Measurements from ENCODE around the gene WASHC1. TPM values are rescaled to one million over a fixed set of nuclear protein-coding genes. Genes with fewer than 3 reads are reported as not detected.
"Not testable (repeated sequence)": the region's sequence is repeated elsewhere in the genome, so short reads cannot be mapped to it uniquely, and the experiment has no call there.

The WASHC1 gene, protein sequence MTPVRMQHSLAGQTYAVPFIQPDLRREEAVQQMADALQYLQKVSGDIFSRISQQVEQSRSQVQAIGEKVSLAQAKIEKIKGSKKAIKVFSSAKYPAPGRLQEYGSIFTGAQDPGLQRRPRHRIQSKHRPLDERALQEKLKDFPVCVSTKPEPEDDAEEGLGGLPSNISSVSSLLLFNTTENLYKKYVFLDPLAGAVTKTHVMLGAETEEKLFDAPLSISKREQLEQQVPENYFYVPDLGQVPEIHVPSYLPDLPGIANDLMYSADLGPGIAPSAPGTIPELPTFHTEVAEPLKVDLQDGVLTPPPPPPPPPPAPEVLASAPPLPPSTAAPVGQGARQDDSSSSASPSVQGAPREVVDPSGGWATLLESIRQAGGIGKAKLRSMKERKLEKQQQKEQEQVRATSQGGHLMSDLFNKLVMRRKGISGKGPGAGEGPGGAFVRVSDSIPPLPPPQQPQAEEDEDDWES
- total RNA-seq = 10 to 100 TPM; 10.3 to 13.7 TPM

- H3K4me1 Mint-ChIP-seq; CTCF ChIA-PET; POLR2A ChIA-PET; H3K36me3 Mint-ChIP-seq (ENCODE audit: low read depth); H3K27ac Mint-ChIP-seq; H3K4me3 Mint-ChIP-seq; H3K27me3 Mint-ChIP-seq; DNase-seq; H3K9me3 Mint-ChIP-seq: not testable (repeated sequence)
Observed at GRCh38 chr9:29356-29755, at the start of gene WASHC1. WASHC1 (minus strand) TSS chr9:29456; CDS start chr9:24999, 4,457 bp downstream.

DNA sequence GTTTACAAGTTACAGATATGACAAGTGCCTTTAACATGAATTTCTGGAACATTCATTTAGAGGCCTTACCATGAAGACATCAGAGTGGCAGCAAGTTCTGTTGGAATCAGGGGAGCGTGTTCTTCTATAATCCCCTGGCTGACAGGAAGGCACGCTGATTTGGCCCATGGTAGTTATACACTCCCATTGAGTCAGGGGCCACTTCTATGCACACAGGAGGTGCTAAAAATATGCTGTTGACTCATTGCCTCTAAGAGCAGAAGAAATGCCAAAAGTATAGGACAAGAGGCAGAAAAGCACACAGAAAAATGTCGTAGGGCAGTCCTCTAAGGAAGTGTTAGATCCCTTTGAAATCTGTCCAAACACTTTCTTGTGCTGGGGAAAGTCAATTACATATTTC, 49.1 kb upstream of the WASHC1 start:
- H3K27me3 Mint-ChIP-seq = peaks cover 19% of the 10 kb centered on the region
- DNase-seq; H3K36me3 Mint-ChIP-seq (ENCODE audit: low read depth); H3K4me3 Mint-ChIP-seq; H3K4me1 Mint-ChIP-seq; CTCF ChIA-PET; H3K9me3 Mint-ChIP-seq; POLR2A ChIA-PET; H3K27ac Mint-ChIP-seq: not testable (repeated sequence)

- H3K27ac Mint-ChIP-seq; CTCF ChIA-PET; H3K9me3 Mint-ChIP-seq; POLR2A ChIA-PET; H3K4me3 Mint-ChIP-seq; DNase-seq; H3K36me3 Mint-ChIP-seq (ENCODE audit: low read depth); H3K4me1 Mint-ChIP-seq: not testable (repeated sequence)
- H3K27me3 Mint-ChIP-seq = peaks cover 19% of the 10 kb centered on the region
Observed at GRCh38 chr9:76389-76788, 47.1 kb upstream of the WASHC1 start.

DNA sequence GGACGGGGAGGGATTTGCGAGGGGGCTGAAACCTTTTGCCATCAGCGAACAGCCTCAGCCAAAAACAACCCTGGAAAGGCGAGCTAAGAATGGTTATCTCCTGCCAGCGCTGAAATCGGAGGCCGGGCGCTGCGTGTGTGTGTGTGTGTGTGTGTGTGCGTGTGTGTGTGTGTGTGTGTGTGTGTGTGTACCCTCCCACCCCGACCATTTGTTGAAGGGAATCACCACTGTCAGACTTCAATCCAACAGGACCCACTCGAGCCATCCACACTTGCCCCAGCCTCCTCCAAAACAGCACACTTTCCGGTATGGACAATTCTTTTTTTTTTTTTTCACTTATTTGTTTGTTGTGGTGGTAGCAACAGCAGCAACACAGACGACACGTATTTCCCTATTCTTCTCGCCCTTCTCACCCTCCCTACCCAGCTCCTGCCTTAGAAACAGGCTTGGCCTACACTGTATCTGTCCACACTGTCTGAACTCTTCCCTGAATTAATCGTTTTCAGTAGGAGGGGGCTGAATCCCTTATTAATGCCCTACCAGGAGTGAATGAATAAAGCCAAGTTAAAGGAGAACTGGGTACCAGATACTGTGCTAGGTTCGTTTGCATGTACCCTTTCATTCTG, 44.8 kb upstream of the WASHC1 start:
- H3K9me3 Mint-ChIP-seq; H3K36me3 Mint-ChIP-seq (ENCODE audit: low read depth); DNase-seq; H3K27ac Mint-ChIP-seq; H3K4me1 Mint-ChIP-seq; POLR2A ChIA-PET; CTCF ChIA-PET: not testable (repeated sequence)
- Mint-ChIP-seq H3K27me3 (peaks cover 16% of the 10 kb centered on the region), H3K4me3 (peak overlapping the region; percentile 34)

- H3K4me1 Mint-ChIP-seq; DNase-seq; POLR2A ChIA-PET; H3K27ac Mint-ChIP-seq; CTCF ChIA-PET; H3K36me3 Mint-ChIP-seq (ENCODE audit: low read depth); H3K9me3 Mint-ChIP-seq: not testable (repeated sequence)
- H3K27me3 Mint-ChIP-seq = peaks cover 16% of the 10 kb centered on the region
- peak overlapping the region; percentile 34 for H3K4me3 Mint-ChIP-seq
Observed at GRCh38 chr9:73076-73899, 44.0 kb upstream of the WASHC1 start.

DNA sequence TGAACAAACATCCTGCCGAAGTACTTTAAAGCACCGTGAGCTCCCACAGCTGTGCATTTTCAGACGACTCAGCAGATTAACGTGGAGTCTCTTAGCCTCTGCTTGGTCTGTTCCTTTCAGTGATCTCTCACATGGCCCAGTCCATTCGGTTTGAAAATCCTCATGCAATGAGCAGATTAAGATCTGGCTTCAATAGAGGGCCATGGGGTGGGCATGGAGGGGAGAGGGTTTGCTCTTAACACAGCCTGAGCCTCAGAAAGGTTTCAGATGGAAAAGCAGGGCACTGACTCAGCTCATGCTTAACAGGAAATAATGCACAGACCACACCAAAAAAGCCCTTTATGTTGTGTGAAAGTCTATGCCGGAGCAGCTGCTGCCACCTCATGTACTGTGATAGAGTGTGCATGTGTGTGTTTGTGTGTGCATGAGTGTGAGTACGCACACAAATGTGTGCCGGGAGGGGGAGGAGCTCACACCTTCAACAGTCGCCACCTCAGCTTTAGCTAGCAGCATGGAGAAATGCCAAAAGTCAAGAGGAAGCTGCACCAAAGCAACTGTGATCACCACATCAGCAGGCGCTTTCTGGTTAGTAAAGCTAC, 33.9 kb upstream of the WASHC1 start:
- H3K36me3 Mint-ChIP-seq (ENCODE audit: low read depth); POLR2A ChIA-PET; H3K27me3 Mint-ChIP-seq; H3K4me1 Mint-ChIP-seq; H3K9me3 Mint-ChIP-seq; CTCF ChIA-PET: not testable (repeated sequence)
- Mint-ChIP-seq H3K27ac (peak overlapping the region; percentile 77), H3K4me3 (peak overlapping the region; percentile 34)
- peak; percentile 36 for DNase-seq

DNA sequence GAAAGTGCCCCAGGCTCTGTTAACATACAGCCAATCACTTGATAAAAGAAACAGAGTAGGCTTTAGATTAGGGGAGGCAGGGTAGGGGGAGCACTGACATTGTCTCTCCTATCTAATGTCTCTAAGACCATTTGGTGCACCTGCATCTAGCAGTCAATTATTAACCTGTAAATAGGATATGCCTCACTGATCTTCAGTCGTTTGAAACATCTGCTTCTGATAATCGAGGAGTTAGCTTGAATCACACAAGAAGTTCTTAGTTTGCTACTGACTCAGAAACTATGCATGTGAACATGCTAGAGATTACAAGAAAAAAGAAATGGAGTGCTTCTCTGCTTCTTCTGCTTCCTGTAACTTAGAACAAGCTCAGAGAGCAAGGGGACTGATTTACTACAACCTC, 23.4 kb upstream of the WASHC1 start:
- H3K9me3 Mint-ChIP-seq; H3K27me3 Mint-ChIP-seq; H3K27ac Mint-ChIP-seq; H3K4me3 Mint-ChIP-seq; H3K36me3 Mint-ChIP-seq (ENCODE audit: low read depth); POLR2A ChIA-PET; DNase-seq; CTCF ChIA-PET; H3K4me1 Mint-ChIP-seq: not testable (repeated sequence)

DNA sequence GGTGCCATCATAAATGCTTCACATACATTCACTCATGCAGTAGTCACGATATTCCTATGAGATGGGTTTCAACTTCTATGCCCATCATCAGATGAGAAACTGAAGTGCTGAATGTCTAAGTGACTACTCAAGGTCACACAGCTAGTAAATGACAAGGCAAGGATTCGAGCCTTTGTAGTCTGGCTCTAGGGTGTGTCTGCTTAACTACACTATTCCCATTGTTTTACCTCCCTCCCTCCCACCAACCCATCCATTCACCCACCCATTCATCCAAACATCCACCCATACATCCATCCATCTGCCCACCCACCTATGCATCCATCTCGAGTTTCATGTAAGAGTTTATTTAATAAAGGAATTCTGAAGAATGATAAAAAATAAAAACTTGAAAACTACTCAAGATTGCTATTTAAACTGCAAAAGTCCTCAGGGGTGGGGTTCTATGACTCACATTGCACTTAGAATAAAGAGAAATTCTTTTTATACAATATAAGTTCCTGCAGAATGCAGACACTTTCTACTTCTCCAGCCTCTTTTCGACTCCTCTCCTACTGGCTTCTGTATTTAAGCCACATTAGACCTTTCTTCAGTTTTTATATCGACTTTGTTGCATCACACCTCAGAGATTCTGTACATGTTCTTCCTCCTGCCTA, 19.1 kb upstream of the WASHC1 start:
- H3K4me1 Mint-ChIP-seq; H3K36me3 Mint-ChIP-seq (ENCODE audit: low read depth); CTCF ChIA-PET; H3K27ac Mint-ChIP-seq; H3K27me3 Mint-ChIP-seq; H3K4me3 Mint-ChIP-seq; DNase-seq; POLR2A ChIA-PET; H3K9me3 Mint-ChIP-seq: not testable (repeated sequence)

GRCh38 chr9:46639-47271, 17.5 kb upstream of the WASHC1 start:
- H3K27me3 Mint-ChIP-seq; H3K9me3 Mint-ChIP-seq; CTCF ChIA-PET; H3K4me3 Mint-ChIP-seq; H3K36me3 Mint-ChIP-seq (ENCODE audit: low read depth); H3K4me1 Mint-ChIP-seq; POLR2A ChIA-PET; DNase-seq; H3K27ac Mint-ChIP-seq: not testable (repeated sequence)

- H3K27ac Mint-ChIP-seq; H3K4me1 Mint-ChIP-seq; H3K27me3 Mint-ChIP-seq; DNase-seq; POLR2A ChIA-PET; CTCF ChIA-PET; H3K9me3 Mint-ChIP-seq; H3K4me3 Mint-ChIP-seq; H3K36me3 Mint-ChIP-seq (ENCODE audit: low read depth): not testable (repeated sequence)
Observed at GRCh38 chr9:46164-46563, 16.9 kb upstream of the WASHC1 start.

- H3K4me3 Mint-ChIP-seq; CTCF ChIA-PET; H3K27me3 Mint-ChIP-seq; DNase-seq; H3K4me1 Mint-ChIP-seq; H3K27ac Mint-ChIP-seq; POLR2A ChIA-PET; H3K9me3 Mint-ChIP-seq; H3K36me3 Mint-ChIP-seq (ENCODE audit: low read depth): not testable (repeated sequence)
Observed at GRCh38 chr9:45180-45878, 16.1 kb upstream of the WASHC1 start.

DNA sequence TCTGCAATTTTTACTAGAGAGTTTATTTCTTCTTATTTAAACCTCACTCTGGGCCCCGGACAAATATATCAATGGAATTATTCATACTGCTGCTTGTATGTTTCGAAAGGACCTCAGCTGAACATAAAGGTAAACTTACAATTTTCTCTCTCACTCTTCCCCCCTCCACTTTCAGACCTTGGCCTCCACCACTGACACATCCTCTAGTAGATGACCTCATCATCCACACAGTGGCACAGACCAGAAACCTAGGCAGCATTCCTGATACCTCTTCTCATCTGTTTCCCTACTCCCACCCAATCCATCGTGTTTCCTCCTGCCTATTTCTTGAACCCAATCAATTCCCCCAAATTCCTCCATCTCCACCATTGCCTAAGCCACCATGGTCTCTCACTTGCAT, 15.2 kb upstream of the WASHC1 start:
- H3K27me3 Mint-ChIP-seq; H3K27ac Mint-ChIP-seq; H3K4me3 Mint-ChIP-seq; CTCF ChIA-PET; H3K36me3 Mint-ChIP-seq (ENCODE audit: low read depth); H3K9me3 Mint-ChIP-seq; H3K4me1 Mint-ChIP-seq; POLR2A ChIA-PET; DNase-seq: not testable (repeated sequence)
